ENCODE data around the gene AXL.
"Not testable (repeated sequence)": the region's sequence is repeated elsewhere in the genome, so short reads cannot be mapped to it uniquely, and the experiment has no call there.

Gene AXL

DNA sequence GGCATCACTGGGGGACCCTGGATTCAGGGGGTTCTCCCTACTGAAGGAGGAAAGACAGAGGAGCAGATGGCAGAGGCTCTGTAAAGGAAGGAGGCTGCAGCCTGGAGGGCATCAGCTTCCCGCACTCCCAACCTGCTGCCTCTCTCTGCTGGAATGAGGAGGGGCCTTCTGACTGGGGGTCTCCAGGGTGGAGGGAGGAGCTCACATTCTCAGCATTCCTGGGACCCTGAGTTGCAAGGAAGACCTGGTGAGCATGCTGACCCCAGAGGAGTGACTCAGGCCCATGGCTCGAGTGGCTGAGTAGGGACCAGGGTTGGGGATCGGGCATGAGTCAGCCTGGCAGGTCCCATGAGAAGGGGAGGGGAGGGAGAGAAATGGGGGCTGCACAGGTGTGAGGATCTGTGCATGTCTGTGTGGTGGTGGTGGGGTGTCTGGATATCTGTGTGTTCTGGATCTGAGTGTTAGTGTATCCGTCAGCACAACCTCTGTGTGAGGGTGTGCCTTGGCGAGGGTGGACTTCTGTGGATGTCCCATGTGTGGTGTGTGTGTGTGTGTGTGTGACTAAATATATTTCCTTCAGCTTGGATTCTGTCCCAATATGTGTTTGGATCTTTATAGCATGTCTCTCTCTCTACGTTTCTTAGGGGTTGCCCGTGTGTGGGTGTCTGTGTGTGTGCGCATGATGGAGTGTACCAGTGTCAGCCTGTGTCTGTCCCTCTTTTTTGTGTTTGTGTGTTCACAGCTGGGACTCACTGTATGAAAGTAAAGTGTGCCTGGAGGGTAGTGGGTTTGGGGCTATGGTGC is 4.6 kb downstream of the AXL start:
- H3K4me3 Mint-ChIP-seq: no peak overlapping the region
- H3K4me1 Mint-ChIP-seq (ENCODE audit: low read depth): peaks cover 13% of the 10 kb centered on the region
- H3K36me3 Mint-ChIP-seq (ENCODE audit: low read depth): peaks cover 2% of the 10 kb centered on the region
- peaks cover 43% of the 10 kb centered on the region for H3K27me3 Mint-ChIP-seq (ENCODE audit: low read depth)
- H3K9me3 Mint-ChIP-seq: no peaks in the 10 kb centered on the region
- H3K27ac Mint-ChIP-seq: no peak overlapping the region

DNA sequence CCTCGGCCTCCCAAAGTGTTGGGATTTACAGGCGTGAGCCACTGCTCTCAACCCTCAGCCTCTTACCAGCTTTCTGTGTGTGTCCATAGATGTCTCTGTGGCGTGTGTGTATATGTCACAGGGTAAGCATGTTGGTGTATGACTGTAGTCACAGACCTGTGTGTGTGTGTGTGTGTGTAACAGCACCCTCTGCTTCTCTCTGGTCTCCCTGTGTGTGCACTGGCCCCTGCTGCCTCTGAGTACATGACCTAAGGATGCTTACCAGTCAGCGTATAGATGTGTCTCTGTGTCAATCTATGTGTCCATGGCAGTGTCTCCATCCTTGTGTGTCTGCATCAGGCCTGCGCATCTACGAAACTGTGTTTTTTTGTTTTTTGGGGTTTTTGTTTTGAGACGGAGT is 5.6 kb downstream of the AXL start:
- H3K27me3 Mint-ChIP-seq (ENCODE audit: low read depth): peaks cover 35% of the 10 kb centered on the region
- no peak overlapping the region for H3K4me3 Mint-ChIP-seq
- peaks cover 13% of the 10 kb centered on the region for H3K4me1 Mint-ChIP-seq (ENCODE audit: low read depth)
- H3K27ac Mint-ChIP-seq: no peak overlapping the region
- H3K36me3 Mint-ChIP-seq (ENCODE audit: low read depth): peaks cover 2% of the 10 kb centered on the region
- H3K9me3 Mint-ChIP-seq: no peaks in the 10 kb centered on the region

- H3K4me1 Mint-ChIP-seq (ENCODE audit: low read depth): peaks cover 13% of the 10 kb centered on the region
- H3K4me3 Mint-ChIP-seq: peak overlapping the region; percentile 75
- no peaks in the 10 kb centered on the region for H3K36me3 Mint-ChIP-seq (ENCODE audit: low read depth)
- no peaks in the 10 kb centered on the region for H3K9me3 Mint-ChIP-seq
- peaks cover 28% of the 10 kb centered on the region for H3K27me3 Mint-ChIP-seq (ENCODE audit: low read depth)
- peak overlapping the region; percentile 77 for H3K27ac Mint-ChIP-seq
These were observed 6.4 kb downstream of the AXL start for GRCh38 chr19:41225238-41226052.

DNA sequence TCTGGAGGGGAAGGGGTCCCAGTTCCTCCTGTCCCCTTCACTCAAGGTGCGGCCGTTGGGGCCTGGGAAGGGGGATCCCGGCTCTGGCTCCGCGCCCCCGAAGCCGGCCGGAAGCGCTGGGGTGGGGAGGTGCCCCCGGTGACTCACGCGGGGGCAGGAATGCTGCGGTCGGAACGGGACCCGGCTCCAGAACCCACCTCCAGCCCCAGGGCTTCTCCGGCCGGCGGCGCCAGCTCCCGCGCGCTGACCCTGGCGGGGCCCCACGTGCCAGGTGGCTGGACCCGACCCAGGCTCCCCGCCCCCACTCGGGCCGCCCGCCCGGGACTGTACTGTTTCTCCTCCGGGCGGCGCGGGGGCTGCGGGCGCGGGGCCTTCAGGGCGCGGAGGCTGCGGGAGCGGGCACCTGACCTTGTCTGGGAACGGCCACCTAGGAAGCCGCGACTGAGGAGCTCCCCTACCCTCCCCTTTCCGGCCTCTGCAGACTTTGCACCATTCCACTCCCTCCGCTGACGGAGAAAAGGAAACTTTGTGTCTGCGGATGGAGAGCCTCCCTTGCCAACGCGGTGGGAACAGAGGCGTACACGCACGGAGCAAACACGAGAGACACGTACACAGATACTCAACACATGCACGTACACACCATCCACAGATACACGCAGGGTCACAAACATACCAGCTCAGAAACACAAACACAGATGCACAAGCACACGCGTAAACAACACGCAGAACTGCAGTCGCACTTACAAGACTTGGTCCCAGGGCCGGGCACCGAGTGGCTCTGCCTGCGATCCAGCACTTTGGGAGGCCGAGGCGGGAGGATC is 7.2 kb downstream of the AXL start:
- no peaks in the 10 kb centered on the region for H3K36me3 Mint-ChIP-seq (ENCODE audit: low read depth)
- peak overlapping the region; percentile 89 for H3K4me3 Mint-ChIP-seq
- peak overlapping the region; percentile 80 for H3K27ac Mint-ChIP-seq
- peaks cover 13% of the 10 kb centered on the region for H3K4me1 Mint-ChIP-seq (ENCODE audit: low read depth)
- no peaks in the 10 kb centered on the region for H3K9me3 Mint-ChIP-seq
- H3K27me3 Mint-ChIP-seq (ENCODE audit: low read depth): peaks cover 20% of the 10 kb centered on the region

- no peaks in the 10 kb centered on the region for H3K36me3 Mint-ChIP-seq (ENCODE audit: low read depth)
- peak overlapping the region; percentile 89 for H3K4me3 Mint-ChIP-seq
- peaks cover 13% of the 10 kb centered on the region for H3K4me1 Mint-ChIP-seq (ENCODE audit: low read depth)
- peak overlapping the region; percentile 80 for H3K27ac Mint-ChIP-seq
- H3K9me3 Mint-ChIP-seq: no peaks in the 10 kb centered on the region
- H3K27me3 Mint-ChIP-seq (ENCODE audit: low read depth): peaks cover 20% of the 10 kb centered on the region
These were observed 7.9 kb downstream of the AXL start for GRCh38 chr19:41226874-41227390.

DNA sequence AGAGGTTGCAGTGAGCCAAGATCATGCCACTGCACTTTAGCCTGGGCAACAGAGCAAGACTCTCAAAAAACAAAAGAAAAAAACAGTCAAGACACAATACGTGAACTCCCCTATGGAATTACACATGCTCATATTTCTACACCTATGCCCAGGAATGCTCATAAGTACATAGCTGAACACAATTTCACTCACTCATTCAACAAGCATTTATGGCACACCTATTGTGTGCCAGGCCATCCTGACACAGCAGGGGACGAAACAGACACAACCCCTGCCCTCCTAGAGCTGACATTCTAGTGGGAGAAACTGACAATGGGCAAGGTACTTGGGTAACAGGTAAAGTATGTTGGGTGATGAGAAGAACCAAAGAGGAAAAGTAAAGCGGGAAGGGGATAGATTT is 9.5 kb downstream of the AXL start:
- Mint-ChIP-seq H3K4me1 (ENCODE audit: low read depth) (peaks cover 13% of the 10 kb centered on the region), H3K27ac (no peak overlapping the region), H3K4me3 (no peak overlapping the region), H3K27me3 (ENCODE audit: low read depth) (peaks cover 15% of the 10 kb centered on the region), H3K36me3 (ENCODE audit: low read depth) (no peaks in the 10 kb centered on the region), H3K9me3 (no peaks in the 10 kb centered on the region)

- H3K27ac Mint-ChIP-seq; H3K9me3 Mint-ChIP-seq; H3K36me3 Mint-ChIP-seq (ENCODE audit: low read depth); H3K4me3 Mint-ChIP-seq; H3K27me3 Mint-ChIP-seq (ENCODE audit: low read depth): not testable (repeated sequence)
- H3K4me1 Mint-ChIP-seq (ENCODE audit: low read depth): peaks cover 13% of the 10 kb centered on the region
These were observed 10.3 kb downstream of the AXL start for GRCh38 chr19:41229338-41229737.

GRCh38 chr19:41230067-41230857 is 11.2 kb downstream of the AXL start:
- H3K27ac Mint-ChIP-seq: no peak overlapping the region
- peaks cover 13% of the 10 kb centered on the region for H3K4me1 Mint-ChIP-seq (ENCODE audit: low read depth)
- H3K9me3 Mint-ChIP-seq: no peaks in the 10 kb centered on the region
- H3K27me3 Mint-ChIP-seq (ENCODE audit: low read depth): peaks cover 5% of the 10 kb centered on the region
- no peaks in the 10 kb centered on the region for H3K36me3 Mint-ChIP-seq (ENCODE audit: low read depth)
- H3K4me3 Mint-ChIP-seq: no peak overlapping the region

- no peak overlapping the region for H3K4me3 Mint-ChIP-seq
- H3K36me3 Mint-ChIP-seq (ENCODE audit: low read depth): no peaks in the 10 kb centered on the region
- H3K4me1 Mint-ChIP-seq (ENCODE audit: low read depth): no peaks in the 10 kb centered on the region
- no peaks in the 10 kb centered on the region for H3K9me3 Mint-ChIP-seq
- H3K27ac Mint-ChIP-seq: no peak overlapping the region
- H3K27me3 Mint-ChIP-seq (ENCODE audit: low read depth): no peaks in the 10 kb centered on the region
These were observed 13.7 kb downstream of the AXL start for GRCh38 chr19:41232686-41233085.

DNA sequence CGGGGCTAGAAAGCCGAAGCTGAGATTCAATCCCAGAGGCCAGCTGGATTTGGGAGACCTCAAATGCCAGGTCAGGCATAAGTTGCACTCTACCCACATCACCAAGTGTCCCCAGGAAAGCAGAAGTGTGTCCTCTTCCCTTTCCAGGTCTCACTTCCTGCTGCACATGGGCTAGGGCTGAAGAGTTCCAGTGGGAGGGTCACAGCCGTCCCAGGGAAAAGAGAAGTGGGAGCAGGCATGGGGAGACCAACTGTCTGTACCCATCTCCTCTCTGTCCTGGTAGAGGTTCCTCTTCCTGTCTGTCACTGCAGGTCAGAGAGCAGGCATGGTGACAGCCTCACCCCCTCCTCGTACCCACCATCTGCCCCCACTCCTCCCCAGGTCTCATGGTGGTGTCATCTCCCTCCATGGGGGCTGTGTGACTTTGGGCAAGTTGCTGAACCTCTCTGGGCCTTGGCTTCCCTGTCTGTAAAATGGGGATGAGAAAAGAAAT is 14.8 kb downstream of the AXL start:
- H3K4me1 Mint-ChIP-seq (ENCODE audit: low read depth): no peaks in the 10 kb centered on the region
- no peak overlapping the region for H3K4me3 Mint-ChIP-seq
- no peak overlapping the region for H3K27ac Mint-ChIP-seq
- no peaks in the 10 kb centered on the region for H3K36me3 Mint-ChIP-seq (ENCODE audit: low read depth)
- no peaks in the 10 kb centered on the region for H3K27me3 Mint-ChIP-seq (ENCODE audit: low read depth)
- H3K9me3 Mint-ChIP-seq: no peaks in the 10 kb centered on the region

GRCh38 chr19:41234512-41235168 is 15.6 kb downstream of the AXL start:
- no peaks in the 10 kb centered on the region for H3K9me3 Mint-ChIP-seq
- H3K27ac Mint-ChIP-seq: no peak overlapping the region
- no peaks in the 10 kb centered on the region for H3K27me3 Mint-ChIP-seq (ENCODE audit: low read depth)
- no peaks in the 10 kb centered on the region for H3K36me3 Mint-ChIP-seq (ENCODE audit: low read depth)
- no peak overlapping the region for H3K4me3 Mint-ChIP-seq
- H3K4me1 Mint-ChIP-seq (ENCODE audit: low read depth): no peaks in the 10 kb centered on the region

DNA sequence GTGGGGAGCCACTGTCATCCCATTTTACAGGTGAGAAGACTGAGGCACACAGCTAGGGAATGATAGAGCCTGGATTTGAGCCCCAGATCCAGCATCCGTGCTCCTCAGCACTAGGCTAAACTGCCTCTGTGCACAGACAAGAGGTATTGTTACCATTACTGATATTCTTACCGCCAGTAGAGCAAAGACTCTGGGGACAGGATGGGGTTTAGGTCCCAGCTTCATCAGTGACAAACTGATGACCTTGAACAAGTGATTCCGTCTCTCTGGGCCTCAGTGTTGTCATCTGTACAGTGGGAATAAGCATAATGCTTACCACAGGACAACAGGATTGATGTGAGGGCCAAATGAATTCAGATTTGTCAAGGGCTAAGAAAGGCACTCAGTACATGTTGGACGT is 16.5 kb downstream of the AXL start:
- Mint-ChIP-seq H3K4me1 (ENCODE audit: low read depth) (no peaks in the 10 kb centered on the region), H3K9me3 (no peaks in the 10 kb centered on the region), H3K27ac (no peak overlapping the region), H3K4me3 (no peak overlapping the region), H3K27me3 (ENCODE audit: low read depth) (no peaks in the 10 kb centered on the region), H3K36me3 (ENCODE audit: low read depth) (no peaks in the 10 kb centered on the region)

DNA sequence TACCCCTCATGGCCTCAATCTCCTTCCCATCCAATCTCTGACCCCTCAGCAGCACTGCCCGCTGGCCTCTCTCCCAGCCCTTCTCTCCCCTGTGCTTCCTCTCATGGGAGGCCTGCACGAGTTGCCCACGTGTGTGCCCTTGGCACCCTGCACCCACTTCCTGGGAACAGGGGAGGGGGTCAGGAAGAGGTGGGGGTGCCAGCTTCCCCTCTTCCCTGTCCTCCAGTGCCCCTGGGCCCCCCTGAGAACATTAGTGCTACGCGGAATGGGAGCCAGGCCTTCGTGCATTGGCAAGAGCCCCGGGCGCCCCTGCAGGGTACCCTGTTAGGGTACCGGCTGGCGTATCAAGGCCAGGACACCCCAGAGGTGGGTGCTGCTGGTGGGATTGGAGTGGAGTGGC is 19.2 kb downstream of the AXL start:
- H3K27ac Mint-ChIP-seq: no peak overlapping the region
- H3K4me3 Mint-ChIP-seq: no peak overlapping the region
- no peaks in the 10 kb centered on the region for H3K27me3 Mint-ChIP-seq (ENCODE audit: low read depth)
- no peaks in the 10 kb centered on the region for H3K36me3 Mint-ChIP-seq (ENCODE audit: low read depth)
- no peaks in the 10 kb centered on the region for H3K4me1 Mint-ChIP-seq (ENCODE audit: low read depth)
- H3K9me3 Mint-ChIP-seq: no peaks in the 10 kb centered on the region

All from T-helper 1 cell treated with Interleukin-12 subunit alpha and Interleukin-12 subunit beta and Interleukin-4 antibody, amounts not matched to agents 30 μg/mL and 1 μg/mL, for 36 hours (primary cell).